Large intestine (tissue), 3 donors: Measurements from ENCODE around the gene BRD9. TPM values are rescaled to one million over a fixed set of nuclear protein-coding genes. Genes with fewer than 3 reads are reported as not detected.
"Not testable (repeated sequence)": the region's sequence is repeated elsewhere in the genome, so short reads cannot be mapped to it uniquely, and the experiment has no call there.

Source experiments
- DNase-seq, 2 donors: peaks; one replicate each; pipeline versions ENCODE4 v3.0.0 to v3.0.0-alpha.2; 2013
- H3K27ac ChIP-seq: one replicate; pipeline ENCODE4 v1.5.1; 2013; ENCODE audit warnings: low read length
- H3K27me3 ChIP-seq: 2 replicates; pipeline ENCODE4 v1.6.1; 2013; ENCODE audit warnings: low read length; ENCODE audit not compliant: control insufficient read depth, insufficient read depth
- H3K36me3 ChIP-seq: 2 replicates; pipeline ENCODE4 v1.6.1; 2013; ENCODE audit warnings: low read length; ENCODE audit not compliant: control insufficient read depth, insufficient read depth
- H3K4me1 ChIP-seq: one replicate; pipeline ENCODE4 v1.6.1; 2013; ENCODE audit warnings: low read length; ENCODE audit not compliant: control insufficient read depth, insufficient read depth
- H3K4me3 ChIP-seq: one replicate; pipeline ENCODE4 v1.5.1; 2013; ENCODE audit warnings: low read length
- H3K9me3 ChIP-seq: one replicate; pipeline ENCODE4 v1.6.1; 2013; ENCODE audit warnings: mild to moderate bottlenecking, low read depth, low read length, moderate library complexity; ENCODE audit not compliant: control insufficient read depth
- WGBS: methylation state at CpG from one replicate; pipeline ENCODE4 v1.1.5; 2013; ENCODE audit warnings: low lambda C conversion rate; ENCODE audit not compliant: insufficient coverage; 5-methylcytosine and 5-hydroxymethylcytosine counted together
- polyA plus RNA-seq: library from polyadenylated mRNA; unstranded; fragments of 120-200 nt; gene quantifications from one replicate; pipeline ENCODE4 v1.2.1, GENCODE V29; 2013

Gene BRD9
- polyA plus RNA-seq, 1 donor: 36.2 TPM

- not testable (repeated sequence) for H3K27me3 ChIP-seq, DNase-seq
These were observed 58.6 kb downstream of the BRD9 start for GRCh38 chr5:834013-834412.

GRCh38 chr5:828194-828593 lies 64.4 kb downstream of the BRD9 start:
- H3K36me3 ChIP-seq, H3K27ac ChIP-seq, H3K9me3 ChIP-seq, DNase-seq, H3K4me3 ChIP-seq, H3K27me3 ChIP-seq, H3K4me1 ChIP-seq: not testable (repeated sequence)
- WGBS: no CpG with 5 or more reads among the region's 19 CpGs

More at GRCh38 chr5:834013-834412, 58.6 kb downstream of the BRD9 start:
- no CpG with 5 or more reads among the region's 2 CpGs for WGBS
- not testable (repeated sequence) for H3K9me3 ChIP-seq, H3K27ac ChIP-seq, H3K4me3 ChIP-seq, H3K4me1 ChIP-seq, H3K36me3 ChIP-seq

GRCh38 chr5:825544-825943 lies 67.1 kb downstream of the BRD9 start:
- no CpG with 5 or more reads among the region's 1 CpG for WGBS
- H3K9me3 ChIP-seq, H3K4me1 ChIP-seq, H3K27ac ChIP-seq, H3K36me3 ChIP-seq, H3K4me3 ChIP-seq, H3K27me3 ChIP-seq, DNase-seq: not testable (repeated sequence)

GRCh38 chr5:821504-821903 lies 71.1 kb downstream of the BRD9 start:
- peaks cover 9% of the 10 kb centered on the region for H3K36me3 ChIP-seq
- no peak overlapping the region for H3K27ac ChIP-seq
- no peaks in the 10 kb centered on the region for H3K9me3 ChIP-seq
- WGBS: 92% methylated on average over 2 of the region's 8 CpGs
- H3K4me1 ChIP-seq: peaks cover 12% of the 10 kb centered on the region
- no peak for DNase-seq
- no peak overlapping the region for H3K4me3 ChIP-seq
- H3K27me3 ChIP-seq: no peaks in the 10 kb centered on the region

GRCh38 chr5:820245-820644 lies 72.4 kb downstream of the BRD9 start:
- Histone ChIP-seq H3K4me3 (no peak overlapping the region), H3K27me3 (no peaks in the 10 kb centered on the region), H3K27ac (peak overlapping the region; percentile 43), H3K9me3 (peaks cover 3% of the 10 kb centered on the region), H3K4me1 (peaks cover 12% of the 10 kb centered on the region), H3K36me3 (peaks cover 10% of the 10 kb centered on the region)
- no CpG with 5 or more reads among the region's 3 CpGs for WGBS
- peak; percentile 54 to 85 for DNase-seq

GRCh38 chr5:819078-819477 lies 73.5 kb downstream of the BRD9 start:
- DNase-seq: no peak
- Histone ChIP-seq H3K4me1 (peaks cover 12% of the 10 kb centered on the region), H3K27ac (no peak overlapping the region), H3K4me3 (no peak overlapping the region), H3K36me3 (peaks cover 10% of the 10 kb centered on the region), H3K9me3 (peaks cover 3% of the 10 kb centered on the region), H3K27me3 (no peaks in the 10 kb centered on the region)
- 100% methylated on average over 1 of the region's 3 CpGs for WGBS

- peaks cover 7% of the 10 kb centered on the region for H3K36me3 ChIP-seq
- H3K4me1 ChIP-seq: peaks cover 12% of the 10 kb centered on the region
- 96% methylated on average over 4 of the region's 15 CpGs for WGBS
- H3K27ac ChIP-seq: no peak overlapping the region
- no peak for DNase-seq
- H3K9me3 ChIP-seq: peaks cover 3% of the 10 kb centered on the region
- H3K27me3 ChIP-seq: no peaks in the 10 kb centered on the region
- H3K4me3 ChIP-seq: no peak overlapping the region
These were observed 76.4 kb downstream of the BRD9 start for GRCh38 chr5:816176-816575.

- WGBS: 80% methylated on average over 1 of the region's 3 CpGs
- peaks cover 3% of the 10 kb centered on the region for H3K9me3 ChIP-seq
These were observed 77.2 kb downstream of the BRD9 start for GRCh38 chr5:815449-815848.

More at GRCh38 chr5:815449-815848, 77.2 kb downstream of the BRD9 start:
- Histone ChIP-seq H3K27me3 (no peaks in the 10 kb centered on the region), H3K4me3 (no peak overlapping the region), H3K4me1 (peaks cover 10% of the 10 kb centered on the region), H3K36me3 (peaks cover 7% of the 10 kb centered on the region), H3K27ac (no peak overlapping the region)
- DNase-seq: no peak

Other genes starting within 250 kb of the BRD9 start
- 8.8 TPM for gene TPPP, start 199.4 kb downstream of the BRD9 start, polyA plus RNA-seq
- gene ZDHHC11B, start 108.1 kb downstream of the BRD9 start, polyA plus RNA-seq: 16.1 TPM
- 41.0 TPM for gene ZDHHC11, start 41.8 kb downstream of the BRD9 start, polyA plus RNA-seq
- gene TRIP13, start 83 bp upstream of the BRD9 start, polyA plus RNA-seq: 8.3 TPM
- 15.2 TPM for gene NKD2, start 116.0 kb upstream of the BRD9 start, polyA plus RNA-seq
- 76.6 TPM for gene SLC12A7, start 219.3 kb upstream of the BRD9 start, polyA plus RNA-seq